Fibroblast of skin of right biceps (primary cell): ENCODE results near the gene FXR1.
"Not testable (repeated sequence)": the region's sequence is repeated elsewhere in the genome, so short reads cannot be mapped to it uniquely, and the experiment has no call there.

Source experiments
- DNase-seq: peaks from one replicate; pipeline ENCODE4 v3.0.0-alpha.2; 2013

Gene FXR1

GRCh38 chr3:180940826-180941225, 28.4 kb downstream of the FXR1 start:
- DNase-seq = no peak

- DNase-seq = no peak
Measured at GRCh38 chr3:180947761-180948390, 35.4 kb downstream of the FXR1 start.

- DNase-seq = no peak
Measured at GRCh38 chr3:180959691-180960090, 47.2 kb downstream of the FXR1 start.

GRCh38 chr3:180961087-180961486, 48.6 kb downstream of the FXR1 start:
- no peak for DNase-seq

GRCh38 chr3:180961552-180961951, 49.1 kb downstream of the FXR1 start:
- no peak for DNase-seq

- no peak for DNase-seq
Measured at GRCh38 chr3:180962530-180962929, 50.1 kb downstream of the FXR1 start.

GRCh38 chr3:180970931-180971330, 58.5 kb downstream of the FXR1 start:
- DNase-seq = no peak

- DNase-seq = no peak
Measured at GRCh38 chr3:180973543-180973942, 61.1 kb downstream of the FXR1 start.

- no peak for DNase-seq
Measured at GRCh38 chr3:180974286-180974685, 61.8 kb downstream of the FXR1 start.

GRCh38 chr3:180977498-180977897, 65.0 kb downstream of the FXR1 start:
- no peak for DNase-seq

GRCh38 chr3:180979961-180980360, 67.5 kb downstream of the FXR1 start:
- no peak for DNase-seq

- no peak for DNase-seq
Measured at GRCh38 chr3:180980611-180981010, 68.1 kb downstream of the FXR1 start.

GRCh38 chr3:180981912-180982311, 69.4 kb downstream of the FXR1 start:
- DNase-seq = no peak

GRCh38 chr3:180983136-180983535, 70.7 kb downstream of the FXR1 start:
- no peak for DNase-seq

- not testable (repeated sequence) for DNase-seq
Measured at GRCh38 chr3:180986366-180986765, 73.9 kb downstream of the FXR1 start.

GRCh38 chr3:180987344-180987743, 74.9 kb downstream of the FXR1 start:
- DNase-seq = no peak

- DNase-seq = peak; percentile 97
Measured at GRCh38 chr3:180989291-180990163, 77.1 kb downstream of the FXR1 start, which contains the start of gene DNAJC19. Gene DNAJC19, minus strand, starts transcription at chr3:180989736. Its CDS starts 134 bp downstream, at chr3:180989602.

GRCh38 chr3:180990505-180990904, 78.0 kb downstream of the FXR1 start:
- no peak for DNase-seq

- no peak for DNase-seq
Measured at GRCh38 chr3:180996415-180996932, 84.0 kb downstream of the FXR1 start.

- not testable (repeated sequence) for DNase-seq
Measured at GRCh38 chr3:181002331-181002730, 89.9 kb downstream of the FXR1 start.

GRCh38 chr3:181003469-181003868, 91.0 kb downstream of the FXR1 start:
- DNase-seq = not testable (repeated sequence)

GRCh38 chr3:181006541-181006940, 94.1 kb downstream of the FXR1 start:
- DNase-seq = no peak

GRCh38 chr3:181007262-181007661, 94.8 kb downstream of the FXR1 start:
- DNase-seq = no peak

- no peak for DNase-seq
Measured at GRCh38 chr3:181008796-181009195, 96.3 kb downstream of the FXR1 start.
